H1 (cell line): ENCODE data around the gene TMPRSS9. TPM values are rescaled to one million over a fixed set of nuclear protein-coding genes. Genes with fewer than 3 reads are reported as not detected.

Experiments
- BACH1 ChIP-seq: IDR thresholded peaks from 2 replicates; pipeline ENCODE4 v1.6.1; 2012; ENCODE audit warnings: low read length, improper control_type of control experiment
- EGR1 ChIP-seq: IDR thresholded peaks from 2 replicates; pipeline ENCODE4 v1.6.1; 2011; ENCODE audit warnings: low read depth, low read length, borderline replicate concordance
- TAF7 ChIP-seq: optimal IDR thresholded peaks from 2 replicates; pipeline ENCODE3; 2011; ENCODE audit warnings: low read depth, mild to moderate bottlenecking, inconsistent platforms, low read length, moderate library complexity, borderline replicate concordance
- polyA plus RNA-seq, 7 experiments: library from polyadenylated mRNA; depleted of rRNA in 3 of 7; stranded (reverse) in 5 of 7; unstranded in 2 of 7; fragments of >200 nt in 5 of 7; fragments of 200-250 nt in 2 of 7; gene quantifications; 1 replicate in 5 of 7; 2 replicates in 1 of 7; 4 replicates in 1 of 7; pipeline versions ENCODE4 v1.2.1 to v1.2.3, GENCODE V29; 2011 to 2013; ENCODE audit warnings: missing spikeins in 2 of 7, mixed read lengths in 2 of 7
- total RNA-seq: library from RNA; stranded (reverse); fragmentation: NEBNext Ultra II Directional; extraction: Animal tissue kit (Norgen Biotek cat#: 25700); gene quantifications from 2 replicates; pipeline ENCODE4 v1.2.1, GENCODE V29; 2021
- TF ChIP-seq, protein P1 (sequence below): fragments of 300-600 bp; sonication (generic); IDR thresholded peaks from 2 replicates; pipeline ENCODE4 v1.7.1; 2012; ENCODE audit warnings: low read length, moderate library complexity, mild to moderate bottlenecking, inconsistent platforms; ENCODE audit not compliant: insufficient replicate concordance
- TF ChIP-seq, protein P2 (sequence below): IDR thresholded peaks from 2 replicates; pipeline ENCODE4 v1.6.1; 2011; ENCODE audit warnings: low read depth, mild to moderate bottlenecking, low read length; ENCODE audit not compliant: insufficient read depth
- TF ChIP-seq, protein P3 (sequence below): IDR thresholded peaks from 2 replicates; pipeline ENCODE4 v1.6.1; 2012; ENCODE audit warnings: inconsistent platforms

The TMPRSS9 gene
- total and polyA plus RNA-seq, 2 of the 8 experiments (the other 6 are each of a cell fraction or from before 2014, with no cell fraction given) = 0.15 to 0.19 TPM

DNA sequence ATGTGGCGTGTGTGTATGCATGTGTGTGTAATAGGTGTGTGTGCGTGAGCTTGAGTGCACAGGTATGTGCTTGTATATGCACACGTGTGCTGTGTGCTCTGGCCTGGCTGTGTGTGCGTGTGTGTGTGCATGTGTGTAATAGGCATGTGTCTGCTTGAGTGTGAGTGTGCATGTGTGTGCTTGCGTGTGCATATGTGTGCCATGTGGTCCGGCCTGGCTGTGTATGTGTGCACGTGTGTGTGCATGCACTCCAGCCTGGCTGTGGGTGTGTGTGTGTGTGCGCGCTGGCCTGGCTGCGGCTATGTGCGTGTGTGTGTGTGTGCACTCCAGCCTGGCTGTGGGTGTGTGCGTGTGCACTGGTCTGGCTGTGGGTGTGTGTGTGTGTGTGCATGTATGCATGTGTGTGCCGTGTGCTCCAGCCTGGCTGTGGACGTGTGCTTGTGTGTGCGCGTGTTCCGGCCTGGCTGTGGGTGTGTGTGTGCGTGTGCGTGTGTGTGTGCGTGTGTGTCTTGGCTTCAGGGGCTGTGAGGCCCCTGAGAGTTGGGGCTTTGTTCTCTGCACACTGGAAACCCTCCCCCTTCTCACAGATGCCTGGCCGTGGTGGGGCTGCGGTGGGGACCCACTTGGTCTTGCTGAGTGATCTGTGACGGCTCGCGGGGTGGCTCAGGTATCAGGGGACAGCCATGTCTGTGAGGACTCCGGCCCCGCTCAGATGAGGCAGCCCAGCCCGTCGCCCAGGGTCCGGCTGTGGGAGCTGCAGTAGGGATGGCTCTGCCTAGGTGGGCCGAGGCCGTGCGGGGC is 23.3 kb upstream of the TMPRSS9 start (continued):
- TF ChIP-seq, protein P1, sequence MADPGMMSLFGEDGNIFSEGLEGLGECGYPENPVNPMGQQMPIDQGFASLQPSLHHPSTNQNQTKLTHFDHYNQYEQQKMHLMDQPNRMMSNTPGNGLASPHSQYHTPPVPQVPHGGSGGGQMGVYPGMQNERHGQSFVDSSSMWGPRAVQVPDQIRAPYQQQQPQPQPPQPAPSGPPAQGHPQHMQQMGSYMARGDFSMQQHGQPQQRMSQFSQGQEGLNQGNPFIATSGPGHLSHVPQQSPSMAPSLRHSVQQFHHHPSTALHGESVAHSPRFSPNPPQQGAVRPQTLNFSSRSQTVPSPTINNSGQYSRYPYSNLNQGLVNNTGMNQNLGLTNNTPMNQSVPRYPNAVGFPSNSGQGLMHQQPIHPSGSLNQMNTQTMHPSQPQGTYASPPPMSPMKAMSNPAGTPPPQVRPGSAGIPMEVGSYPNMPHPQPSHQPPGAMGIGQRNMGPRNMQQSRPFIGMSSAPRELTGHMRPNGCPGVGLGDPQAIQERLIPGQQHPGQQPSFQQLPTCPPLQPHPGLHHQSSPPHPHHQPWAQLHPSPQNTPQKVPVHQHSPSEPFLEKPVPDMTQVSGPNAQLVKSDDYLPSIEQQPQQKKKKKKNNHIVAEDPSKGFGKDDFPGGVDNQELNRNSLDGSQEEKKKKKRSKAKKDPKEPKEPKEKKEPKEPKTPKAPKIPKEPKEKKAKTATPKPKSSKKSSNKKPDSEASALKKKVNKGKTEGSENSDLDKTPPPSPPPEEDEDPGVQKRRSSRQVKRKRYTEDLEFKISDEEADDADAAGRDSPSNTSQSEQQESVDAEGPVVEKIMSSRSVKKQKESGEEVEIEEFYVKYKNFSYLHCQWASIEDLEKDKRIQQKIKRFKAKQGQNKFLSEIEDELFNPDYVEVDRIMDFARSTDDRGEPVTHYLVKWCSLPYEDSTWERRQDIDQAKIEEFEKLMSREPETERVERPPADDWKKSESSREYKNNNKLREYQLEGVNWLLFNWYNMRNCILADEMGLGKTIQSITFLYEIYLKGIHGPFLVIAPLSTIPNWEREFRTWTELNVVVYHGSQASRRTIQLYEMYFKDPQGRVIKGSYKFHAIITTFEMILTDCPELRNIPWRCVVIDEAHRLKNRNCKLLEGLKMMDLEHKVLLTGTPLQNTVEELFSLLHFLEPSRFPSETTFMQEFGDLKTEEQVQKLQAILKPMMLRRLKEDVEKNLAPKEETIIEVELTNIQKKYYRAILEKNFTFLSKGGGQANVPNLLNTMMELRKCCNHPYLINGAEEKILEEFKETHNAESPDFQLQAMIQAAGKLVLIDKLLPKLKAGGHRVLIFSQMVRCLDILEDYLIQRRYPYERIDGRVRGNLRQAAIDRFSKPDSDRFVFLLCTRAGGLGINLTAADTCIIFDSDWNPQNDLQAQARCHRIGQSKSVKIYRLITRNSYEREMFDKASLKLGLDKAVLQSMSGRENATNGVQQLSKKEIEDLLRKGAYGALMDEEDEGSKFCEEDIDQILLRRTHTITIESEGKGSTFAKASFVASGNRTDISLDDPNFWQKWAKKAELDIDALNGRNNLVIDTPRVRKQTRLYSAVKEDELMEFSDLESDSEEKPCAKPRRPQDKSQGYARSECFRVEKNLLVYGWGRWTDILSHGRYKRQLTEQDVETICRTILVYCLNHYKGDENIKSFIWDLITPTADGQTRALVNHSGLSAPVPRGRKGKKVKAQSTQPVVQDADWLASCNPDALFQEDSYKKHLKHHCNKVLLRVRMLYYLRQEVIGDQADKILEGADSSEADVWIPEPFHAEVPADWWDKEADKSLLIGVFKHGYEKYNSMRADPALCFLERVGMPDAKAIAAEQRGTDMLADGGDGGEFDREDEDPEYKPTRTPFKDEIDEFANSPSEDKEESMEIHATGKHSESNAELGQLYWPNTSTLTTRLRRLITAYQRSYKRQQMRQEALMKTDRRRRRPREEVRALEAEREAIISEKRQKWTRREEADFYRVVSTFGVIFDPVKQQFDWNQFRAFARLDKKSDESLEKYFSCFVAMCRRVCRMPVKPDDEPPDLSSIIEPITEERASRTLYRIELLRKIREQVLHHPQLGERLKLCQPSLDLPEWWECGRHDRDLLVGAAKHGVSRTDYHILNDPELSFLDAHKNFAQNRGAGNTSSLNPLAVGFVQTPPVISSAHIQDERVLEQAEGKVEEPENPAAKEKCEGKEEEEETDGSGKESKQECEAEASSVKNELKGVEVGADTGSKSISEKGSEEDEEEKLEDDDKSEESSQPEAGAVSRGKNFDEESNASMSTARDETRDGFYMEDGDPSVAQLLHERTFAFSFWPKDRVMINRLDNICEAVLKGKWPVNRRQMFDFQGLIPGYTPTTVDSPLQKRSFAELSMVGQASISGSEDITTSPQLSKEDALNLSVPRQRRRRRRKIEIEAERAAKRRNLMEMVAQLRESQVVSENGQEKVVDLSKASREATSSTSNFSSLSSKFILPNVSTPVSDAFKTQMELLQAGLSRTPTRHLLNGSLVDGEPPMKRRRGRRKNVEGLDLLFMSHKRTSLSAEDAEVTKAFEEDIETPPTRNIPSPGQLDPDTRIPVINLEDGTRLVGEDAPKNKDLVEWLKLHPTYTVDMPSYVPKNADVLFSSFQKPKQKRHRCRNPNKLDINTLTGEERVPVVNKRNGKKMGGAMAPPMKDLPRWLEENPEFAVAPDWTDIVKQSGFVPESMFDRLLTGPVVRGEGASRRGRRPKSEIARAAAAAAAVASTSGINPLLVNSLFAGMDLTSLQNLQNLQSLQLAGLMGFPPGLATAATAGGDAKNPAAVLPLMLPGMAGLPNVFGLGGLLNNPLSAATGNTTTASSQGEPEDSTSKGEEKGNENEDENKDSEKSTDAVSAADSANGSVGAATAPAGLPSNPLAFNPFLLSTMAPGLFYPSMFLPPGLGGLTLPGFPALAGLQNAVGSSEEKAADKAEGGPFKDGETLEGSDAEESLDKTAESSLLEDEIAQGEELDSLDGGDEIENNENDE = no peak
- TF ChIP-seq, protein P2, sequence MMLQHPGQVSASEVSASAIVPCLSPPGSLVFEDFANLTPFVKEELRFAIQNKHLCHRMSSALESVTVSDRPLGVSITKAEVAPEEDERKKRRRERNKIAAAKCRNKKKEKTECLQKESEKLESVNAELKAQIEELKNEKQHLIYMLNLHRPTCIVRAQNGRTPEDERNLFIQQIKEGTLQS = no peak
- TF ChIP-seq, protein P3, sequence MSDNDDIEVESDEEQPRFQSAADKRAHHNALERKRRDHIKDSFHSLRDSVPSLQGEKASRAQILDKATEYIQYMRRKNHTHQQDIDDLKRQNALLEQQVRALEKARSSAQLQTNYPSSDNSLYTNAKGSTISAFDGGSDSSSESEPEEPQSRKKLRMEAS = no peak
- no peak for TF ChIP-seq BACH1
- no peak for TF ChIP-seq TAF7
- TF ChIP-seq EGR1 = no peak
